Duodenal mucosa (tissue), 2 donors: Measurements from ENCODE around the gene SAE1.

ENCODE experiments used
- H3K27ac ChIP-seq: one replicate; pipeline ENCODE4 v1.7.0; 2013; ENCODE audit warnings: low read depth, low read length
- H3K27me3 ChIP-seq, 2 donors: one replicate each; pipeline ENCODE4 v1.7.0; 2013; ENCODE audit warnings: low read length in 2 of 2, control low read depth in 1 of 2; ENCODE audit not compliant: insufficient read depth in 2 of 2, control insufficient read depth in 1 of 2
- H3K36me3 ChIP-seq, 2 donors: one replicate each; pipeline ENCODE4 v1.7.0; 2013; ENCODE audit warnings: low read length in 2 of 2, control low read depth in 1 of 2; ENCODE audit not compliant: insufficient read depth in 2 of 2, control insufficient read depth in 1 of 2
- H3K4me1 ChIP-seq, 2 donors: one replicate each; pipeline ENCODE4 v1.7.0; 2013; ENCODE audit warnings: low read length in 2 of 2, control low read depth in 1 of 2; ENCODE audit not compliant: insufficient read depth in 2 of 2, control insufficient read depth in 1 of 2
- H3K4me3 ChIP-seq, 2 donors: one replicate each; pipeline ENCODE4 v1.7.0; 2013; ENCODE audit warnings: low read length in 2 of 2, low read depth in 1 of 2
- H3K9ac ChIP-seq, 2 donors: one replicate each; pipeline ENCODE4 v1.7.0; 2013; ENCODE audit warnings: low read length in 2 of 2, low read depth in 1 of 2
- H3K9me3 ChIP-seq, 2 donors: one replicate each; pipeline ENCODE4 v1.7.0; 2013; ENCODE audit warnings: low read length in 2 of 2, control low read depth in 1 of 2; ENCODE audit not compliant: control insufficient read depth in 1 of 2

SAE1 gene

DNA sequence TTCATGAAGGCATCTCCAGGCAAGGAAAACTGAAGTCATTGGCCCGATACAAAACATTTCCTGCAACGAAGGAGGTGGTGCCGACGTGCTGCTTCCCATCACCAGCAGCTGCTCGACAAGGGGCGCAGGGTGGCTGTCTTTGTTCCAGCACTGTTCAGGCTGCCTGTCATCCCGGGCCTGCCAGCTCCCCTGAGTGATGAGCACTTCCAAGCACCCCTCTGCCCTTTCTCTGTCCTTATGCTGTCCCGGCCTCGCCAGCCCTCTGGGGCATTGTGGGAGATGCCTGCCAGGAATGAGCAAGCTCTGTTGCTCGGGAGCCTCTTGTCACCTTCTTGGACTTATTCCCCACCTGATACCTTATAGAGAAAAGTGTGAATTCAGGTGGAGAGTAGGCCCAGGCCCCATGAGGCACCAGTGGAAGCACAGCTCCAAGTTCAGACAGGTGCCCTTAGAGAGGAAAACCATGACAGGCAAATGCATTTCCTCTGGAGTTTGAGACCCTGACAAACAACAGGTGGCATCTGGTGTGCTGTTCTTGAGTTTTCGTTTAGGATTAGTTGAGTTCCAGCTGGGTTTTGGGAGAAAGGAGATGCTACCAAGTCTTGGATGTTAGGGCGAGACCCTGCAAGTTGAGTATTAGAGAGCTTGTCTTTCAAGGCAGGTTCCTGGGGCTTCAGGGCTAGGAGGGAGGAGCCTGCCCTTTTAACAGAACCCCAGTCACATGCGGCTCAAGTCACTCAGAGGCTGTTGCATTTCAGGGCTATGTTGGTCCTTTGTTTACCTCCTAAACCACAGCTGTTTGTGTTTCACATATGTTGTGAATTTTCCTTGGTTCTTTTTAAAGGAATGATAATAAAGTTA, 78.9 kb downstream of the SAE1 start:
- H3K4me1 ChIP-seq: no peaks in the 10 kb centered on the region
- no peak overlapping the region for H3K27ac ChIP-seq
- H3K36me3 ChIP-seq: peaks cover 12 to 51% of the 10 kb centered on the region in 2 donors
- no peak overlapping the region for H3K4me3 ChIP-seq
- no peak overlapping the region for H3K9ac ChIP-seq
- H3K9me3 ChIP-seq: no peaks in the 10 kb centered on the region
- H3K27me3 ChIP-seq: no peaks in the 10 kb centered on the region

DNA sequence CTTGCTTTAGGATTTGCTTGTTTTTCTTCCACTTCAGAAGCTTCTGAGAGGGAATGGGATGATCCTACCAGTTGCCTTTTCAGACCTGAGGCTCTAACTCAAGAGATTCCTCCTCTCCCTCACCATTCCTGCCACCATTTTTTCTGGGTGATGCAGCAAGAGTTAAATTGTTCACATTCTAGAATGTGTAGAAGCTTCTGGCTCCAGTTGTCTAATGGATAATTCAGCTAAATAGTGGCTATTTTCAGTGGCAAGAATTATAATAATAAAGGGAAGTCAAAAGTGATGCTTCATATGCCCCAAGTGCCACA, 79.5 kb downstream of the SAE1 start:
- Histone ChIP-seq H3K9ac (no peak overlapping the region), H3K27me3 (no peaks in the 10 kb centered on the region), H3K4me3 (no peak overlapping the region), H3K4me1 (no peaks in the 10 kb centered on the region), H3K9me3 (no peaks in the 10 kb centered on the region), H3K27ac (no peak overlapping the region), H3K36me3 (peaks cover 7 to 46% of the 10 kb centered on the region in 2 donors)

DNA sequence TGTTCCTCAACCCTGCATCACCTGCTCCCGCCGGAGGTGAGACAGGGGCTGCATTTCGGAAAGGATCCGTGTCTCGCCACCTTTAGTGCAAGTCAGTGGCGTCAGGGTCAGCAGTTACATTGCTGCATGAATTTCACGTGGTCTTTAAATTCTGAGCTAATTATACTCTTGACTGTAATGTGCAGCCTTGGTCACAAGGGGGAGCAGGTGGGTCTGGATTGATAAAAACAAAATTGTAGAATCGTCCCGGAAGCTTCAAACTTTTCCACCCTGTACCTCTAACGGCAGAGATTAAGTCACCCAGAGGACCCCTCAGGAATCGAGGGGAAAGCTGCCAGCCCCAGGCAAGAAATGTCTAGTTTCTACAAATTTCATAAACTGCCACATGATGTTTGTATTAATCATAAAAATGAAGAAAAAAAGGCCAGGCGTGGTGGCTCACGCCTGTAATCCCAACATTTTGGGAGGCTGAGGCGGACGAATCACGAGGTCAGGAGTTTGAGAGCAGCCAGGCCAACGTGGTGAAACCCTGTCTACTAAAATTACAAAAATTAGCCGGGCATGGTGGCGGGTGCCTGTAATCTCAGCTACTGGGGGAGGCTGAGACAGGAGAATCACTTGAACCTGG, 80.2 kb downstream of the SAE1 start:
- no peak overlapping the region for H3K27ac ChIP-seq
- H3K4me3 ChIP-seq: no peak overlapping the region
- H3K36me3 ChIP-seq: peaks cover 4 to 39% of the 10 kb centered on the region in 2 donors
- H3K9me3 ChIP-seq: no peaks in the 10 kb centered on the region
- H3K9ac ChIP-seq: no peak overlapping the region
- H3K4me1 ChIP-seq: peaks cover 0 to 4% of the 10 kb centered on the region in 2 donors
- no peaks in the 10 kb centered on the region for H3K27me3 ChIP-seq

DNA sequence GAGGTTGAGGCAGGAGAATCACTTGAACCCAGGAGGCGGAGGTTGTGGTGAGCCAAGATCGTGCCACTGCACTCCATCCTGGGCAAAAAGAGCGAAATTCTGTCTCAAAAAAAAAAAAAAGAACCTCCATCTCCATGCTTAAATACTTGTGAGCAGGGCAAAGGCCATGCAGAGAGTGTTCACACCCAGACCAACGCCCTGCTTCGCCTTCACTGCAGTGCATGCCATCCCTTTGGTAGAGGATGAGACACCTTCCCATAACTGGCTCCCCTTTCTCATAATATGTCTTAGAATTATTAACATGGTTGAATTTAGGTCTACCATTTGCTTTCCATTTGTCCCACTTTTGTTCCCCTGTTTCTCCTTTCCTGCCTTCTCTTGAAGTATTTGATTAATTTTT, 84.9 kb downstream of the SAE1 start:
- Histone ChIP-seq H3K9ac (no peak overlapping the region), H3K27me3 (no peaks in the 10 kb centered on the region), H3K36me3 (peaks cover 0 to 4% of the 10 kb centered on the region in 2 donors), H3K9me3 (no peaks in the 10 kb centered on the region), H3K4me3 (no peak overlapping the region), H3K4me1 (peaks cover 0 to 6% of the 10 kb centered on the region in 2 donors), H3K27ac (no peak overlapping the region)

- Histone ChIP-seq H3K9ac (no peak overlapping the region), H3K4me1 (peaks cover 4% of the 10 kb centered on the region in 2 donors), H3K27me3 (no peaks in the 10 kb centered on the region), H3K9me3 (no peaks in the 10 kb centered on the region), H3K36me3 (peaks cover 7 to 10% of the 10 kb centered on the region in 2 donors), H3K27ac (no peak overlapping the region), H3K4me3 (no peak overlapping the region)
These were observed 90.6 kb downstream of the SAE1 start for GRCh38 chr19:47221080-47221841.

GRCh38 chr19:47221890-47222289, 91.3 kb downstream of the SAE1 start:
- H3K4me3 ChIP-seq: no peak overlapping the region
- no peak overlapping the region for H3K9ac ChIP-seq
- H3K36me3 ChIP-seq: peaks cover 7 to 10% of the 10 kb centered on the region in 2 donors
- no peaks in the 10 kb centered on the region for H3K9me3 ChIP-seq
- peaks cover 8 to 9% of the 10 kb centered on the region in 2 donors for H3K4me1 ChIP-seq
- H3K27me3 ChIP-seq: no peaks in the 10 kb centered on the region
- no peak overlapping the region for H3K27ac ChIP-seq

GRCh38 chr19:47225746-47226425, 95.3 kb downstream of the SAE1 start:
- Histone ChIP-seq H3K4me3 (peak overlapping the region; percentile 64 to 65), H3K27ac (peak overlapping the region; percentile 93), H3K4me1 (peaks cover 25 to 39% of the 10 kb centered on the region in 2 donors)

GRCh38 chr19:47226426-47227351, 96.1 kb downstream of the SAE1 start:
- Histone ChIP-seq H3K9me3 (no peaks in the 10 kb centered on the region), H3K27me3 (peaks cover 8 to 13% of the 10 kb centered on the region in 2 donors), H3K4me3 (peak overlapping the region; percentile 64 to 65), H3K36me3 (peaks cover 5% of the 10 kb centered on the region in 2 donors), H3K4me1 (peaks cover 28 to 44% of the 10 kb centered on the region in 2 donors), H3K9ac (peak overlapping the region; percentile 64 to 70), H3K27ac (peak overlapping the region; percentile 93)

More at GRCh38 chr19:47225746-47226425, 95.3 kb downstream of the SAE1 start:
- Histone ChIP-seq H3K27me3 (peaks cover 8 to 13% of the 10 kb centered on the region in 2 donors), H3K36me3 (peaks cover 6 to 7% of the 10 kb centered on the region in 2 donors), H3K9me3 (no peaks in the 10 kb centered on the region), H3K9ac (peak overlapping the region; percentile 64 to 70)
